ENCODE results near the gene ARHGEF37.

GRCh38 chr5:149603210-149603609 lies 21.9 kb downstream of the ARHGEF37 start:
- TF ChIP-seq TARDBP (IDR thresholded peaks at IDR 0.05) (no peak), PKNOX1 (IDR thresholded peaks at IDR 0.05) (no peak), FOXM1 (IDR thresholded peaks at IDR 0.05; ENCODE audit: borderline replicate concordance) (no peak), SUZ12 (IDR thresholded peaks at IDR 0.05) (no peak), BHLHE40 (IDR thresholded peaks at IDR 0.05; ENCODE audit: borderline replicate concordance) (no peak), CTBP1 (IDR thresholded peaks at IDR 0.05; ENCODE audit: borderline replicate concordance) (no peak), ZNF384 (IDR thresholded peaks at IDR 0.05) (no peak), FOXK2 (IDR thresholded peaks at IDR 0.05) (no peak), SP1 (IDR thresholded peaks at IDR 0.05) (no peak), FOXA1 (IDR thresholded peaks at IDR 0.05) (no peak)
